ENCODE results near the gene KCNN1.

KCNN1 gene

GRCh38 chr19:18046059-18046718 is 79.3 kb downstream of the KCNN1 start:
- peaks cover 52% of the 10 kb centered on the region for H3K4me1 Mint-ChIP-seq
- ATAC-seq = no peak
- peaks cover 33% of the 10 kb centered on the region for H3K36me3 Mint-ChIP-seq
- peak overlapping the region; percentile 87 for H3K27ac Mint-ChIP-seq
- no peak for DNase-seq (ENCODE audit: low spot score in 2 of 2)
- H3K4me3 Mint-ChIP-seq = peak overlapping the region; percentile 74
- no peaks in the 10 kb centered on the region for H3K9me3 Mint-ChIP-seq

- ATAC-seq = no peak
- Mint-ChIP-seq H3K27ac (peak overlapping the region; percentile 76), H3K9me3 (no peaks in the 10 kb centered on the region), H3K4me1 (peaks cover 40% of the 10 kb centered on the region), H3K4me3 (no peak overlapping the region), H3K36me3 (peaks cover 23% of the 10 kb centered on the region)
- no peak for DNase-seq (ENCODE audit: low spot score in 2 of 2)
Measured at GRCh38 chr19:18049385-18049784, 82.5 kb downstream of the KCNN1 start.

All from stimulated activated effector memory CD8-positive, alpha-beta T cell treated with anti-CD3 and anti-CD28 coated beads, Interleukin-12 subunit alpha, Interleukin-12 subunit beta, amount 100 ng/mL, for 72 hours (primary cell).